Fibroblast of lung (primary cell): ENCODE measurements around the gene HIPK2. TPM values are rescaled to one million over a fixed set of nuclear protein-coding genes. Genes with fewer than 3 reads are reported as not detected.

Experiments used
- DNase-seq, 2 donors: peaks; one replicate each; pipeline versions ENCODE4 v3.0.0 to v3.0.0-alpha.2; 2010; ENCODE audit warnings: low read depth in 2 of 2
- H2AFZ ChIP-seq: 2 replicates; pipeline ENCODE4 v1.5.1; 2012; ENCODE audit warnings: low read length, control low read depth, inconsistent platforms
- H3K27ac ChIP-seq: 2 replicates; pipeline ENCODE4 v1.5.1; 2011; ENCODE audit warnings: low read length, control low read depth; ENCODE audit not compliant: insufficient read depth
- H3K27me3 ChIP-seq: 2 replicates; pipeline ENCODE4 v1.5.1; 2011; ENCODE audit warnings: mild to moderate bottlenecking, low read length; ENCODE audit not compliant: control insufficient read depth, insufficient read depth
- H3K36me3 ChIP-seq: 2 replicates; pipeline ENCODE4 v1.5.1; 2011; ENCODE audit warnings: low read length; ENCODE audit not compliant: control insufficient read depth, insufficient read depth
- H3K4me1 ChIP-seq: 2 replicates; pipeline ENCODE4 v1.5.1; 2011; ENCODE audit warnings: low read length; ENCODE audit not compliant: control insufficient read depth, insufficient read depth; ENCODE audit errors: extremely low read depth
- H3K4me2 ChIP-seq: 2 replicates; pipeline ENCODE4 v1.5.1; 2011; ENCODE audit warnings: low read length, control low read depth; ENCODE audit not compliant: insufficient read depth; ENCODE audit errors: extremely low read depth
- H3K4me3 ChIP-seq, 4 experiments: fragments of 200-600 bp in 1 of 4; sonication (generic) in 1 of 4; replicated peaks in 1 of 4; 2 replicates each; pipeline ENCODE4 v1.5.1; 2011 to 2016; ENCODE audit warnings: low read length in 4 of 4, low read depth in 3 of 4, mild to moderate bottlenecking in 3 of 4, control low read depth in 2 of 4, inconsistent platforms in 1 of 4, mixed read lengths in 1 of 4; ENCODE audit not compliant: insufficient read depth in 1 of 4; ENCODE audit errors: control extremely low read depth in 1 of 4
- H3K79me2 ChIP-seq: 2 replicates; pipeline ENCODE4 v1.5.1; 2012; ENCODE audit warnings: mild to moderate bottlenecking, low read length, inconsistent platforms; ENCODE audit not compliant: control insufficient read depth, insufficient read depth
- H3K9ac ChIP-seq: 2 replicates; pipeline ENCODE4 v1.5.1; 2011; ENCODE audit warnings: mild to moderate bottlenecking, low read length, control low read depth; ENCODE audit not compliant: insufficient read depth
- H3K9me3 ChIP-seq: 2 replicates; pipeline ENCODE4 v1.5.1; 2012; ENCODE audit warnings: low read depth, low read length; ENCODE audit not compliant: control insufficient read depth, insufficient read depth
- H4K20me1 ChIP-seq: 2 replicates; pipeline ENCODE4 v1.5.1; 2011; ENCODE audit warnings: low read length; ENCODE audit not compliant: control insufficient read depth, insufficient read depth; ENCODE audit errors: extremely low read depth
- EZH2 ChIP-seq: IDR thresholded peaks from 2 replicates; pipeline ENCODE4 v1.5.1; 2012; ENCODE audit warnings: low read length, control low read depth, mild to moderate bottlenecking; ENCODE audit errors: missing control alignments
- polyA plus RNA-seq, 2 donors: library from polyadenylated mRNA; depleted of rRNA in 1 of 2; stranded (reverse) in 1 of 2; unstranded in 1 of 2; fragments of >200 nt; gene quantifications; 2 replicates each; pipeline ENCODE4 v1.2.1, GENCODE V29; 2011 to 2012; ENCODE audit warnings: missing spikeins in 1 of 2
- total RNA-seq: library from RNA; depleted of rRNA; stranded (reverse); fragments of >200 nt; gene quantifications from 2 replicates; pipeline ENCODE4 v1.2.1, GENCODE V29; 2014
- TF ChIP-seq, protein P1 (sequence below), 2 donors: IDR thresholded peaks in 1 of 2; conservative IDR thresholded peaks in 1 of 2; 1 replicate in 1 of 2; 2 replicates in 1 of 2; pipeline ENCODE4 v1.5.1; 2011 to 2012; ENCODE audit warnings: low read length in 2 of 2, control low read depth in 1 of 2, inconsistent platforms in 1 of 2, low read depth in 1 of 2, mild to moderate bottlenecking in 1 of 2

HIPK2 gene
- total and polyA plus RNA-seq, 2 donors (not counting 1 experiment from before 2014, with no cell fraction given) = 10.1 to 11.1 TPM

GRCh38 chr7:139660317-139661042, 117.3 kb downstream of the HIPK2 start:
- no peaks in the 10 kb centered on the region for H3K9me3 ChIP-seq
- no peak overlapping the region for H2AFZ ChIP-seq
- no peaks in the 10 kb centered on the region for H3K36me3 ChIP-seq
- peaks cover 19% of the 10 kb centered on the region for H3K79me2 ChIP-seq
- no peaks in the 10 kb centered on the region for H3K27me3 ChIP-seq
- no peak overlapping the region for H3K4me3 ChIP-seq
- peak in 1 of 2 donors; percentile 65 for DNase-seq
- H3K9ac ChIP-seq = no peak overlapping the region
- no peaks in the 10 kb centered on the region for H3K4me1 ChIP-seq
- no peaks in the 10 kb centered on the region for H4K20me1 ChIP-seq
- no peak overlapping the region for H3K27ac ChIP-seq
- no peak overlapping the region for H3K4me2 ChIP-seq
- no peak for TF ChIP-seq EZH2
- TF ChIP-seq, protein P1, sequence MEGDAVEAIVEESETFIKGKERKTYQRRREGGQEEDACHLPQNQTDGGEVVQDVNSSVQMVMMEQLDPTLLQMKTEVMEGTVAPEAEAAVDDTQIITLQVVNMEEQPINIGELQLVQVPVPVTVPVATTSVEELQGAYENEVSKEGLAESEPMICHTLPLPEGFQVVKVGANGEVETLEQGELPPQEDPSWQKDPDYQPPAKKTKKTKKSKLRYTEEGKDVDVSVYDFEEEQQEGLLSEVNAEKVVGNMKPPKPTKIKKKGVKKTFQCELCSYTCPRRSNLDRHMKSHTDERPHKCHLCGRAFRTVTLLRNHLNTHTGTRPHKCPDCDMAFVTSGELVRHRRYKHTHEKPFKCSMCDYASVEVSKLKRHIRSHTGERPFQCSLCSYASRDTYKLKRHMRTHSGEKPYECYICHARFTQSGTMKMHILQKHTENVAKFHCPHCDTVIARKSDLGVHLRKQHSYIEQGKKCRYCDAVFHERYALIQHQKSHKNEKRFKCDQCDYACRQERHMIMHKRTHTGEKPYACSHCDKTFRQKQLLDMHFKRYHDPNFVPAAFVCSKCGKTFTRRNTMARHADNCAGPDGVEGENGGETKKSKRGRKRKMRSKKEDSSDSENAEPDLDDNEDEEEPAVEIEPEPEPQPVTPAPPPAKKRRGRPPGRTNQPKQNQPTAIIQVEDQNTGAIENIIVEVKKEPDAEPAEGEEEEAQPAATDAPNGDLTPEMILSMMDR (conservative IDR thresholded peaks at IDR 0.05 in 1 of 2, IDR thresholded peaks at IDR 0.05 in 1 of 2; ENCODE audit: low read depth in 1 of 2, low read length in 2 of 2) = no peak

GRCh38 chr7:139659922-139660316, 117.9 kb downstream of the HIPK2 start:
- Histone ChIP-seq H4K20me1 (no peaks in the 10 kb centered on the region), H3K36me3 (no peaks in the 10 kb centered on the region), H3K27me3 (no peaks in the 10 kb centered on the region), H3K4me1 (no peaks in the 10 kb centered on the region), H3K4me2 (no peak overlapping the region), H3K27ac (no peak overlapping the region), H3K9ac (no peak overlapping the region), H3K79me2 (peaks cover 17% of the 10 kb centered on the region), H3K4me3 (no peak overlapping the region), H2AFZ (no peak overlapping the region), H3K9me3 (no peaks in the 10 kb centered on the region)
- DNase-seq = no peak
- TF ChIP-seq EZH2 = no peak
- TF ChIP-seq, protein P1 (conservative IDR thresholded peaks at IDR 0.05 in 1 of 2, IDR thresholded peaks at IDR 0.05 in 1 of 2; ENCODE audit: low read depth in 1 of 2, low read length in 2 of 2) = no peak

GRCh38 chr7:139658908-139659675, 118.7 kb downstream of the HIPK2 start:
- no peaks in the 10 kb centered on the region for H3K4me1 ChIP-seq
- H3K9ac ChIP-seq = no peak overlapping the region
- H3K27me3 ChIP-seq = no peaks in the 10 kb centered on the region
- no peaks in the 10 kb centered on the region for H3K36me3 ChIP-seq
- DNase-seq = no peak
- H3K79me2 ChIP-seq = peaks cover 17% of the 10 kb centered on the region
- H4K20me1 ChIP-seq = no peaks in the 10 kb centered on the region
- no peak overlapping the region for H3K27ac ChIP-seq
- H3K4me2 ChIP-seq = peak overlapping the region; percentile 33
- TF ChIP-seq, protein P1 (conservative IDR thresholded peaks at IDR 0.05 in 1 of 2, IDR thresholded peaks at IDR 0.05 in 1 of 2; ENCODE audit: low read depth in 1 of 2, low read length in 2 of 2) = no peak
- TF ChIP-seq EZH2 = no peak
- no peak overlapping the region for H2AFZ ChIP-seq
- H3K4me3 ChIP-seq = no peak overlapping the region
- no peaks in the 10 kb centered on the region for H3K9me3 ChIP-seq
